Fibroblast of skin of left biceps (primary cell): ENCODE results near the gene TERT.

Experiments
- DNase-seq, 2 experiments: peaks; one replicate each; pipeline ENCODE4 v3.0.0-alpha.2; 2013; ENCODE audit warnings: low read depth in 2 of 2

The TERT gene

DNA sequence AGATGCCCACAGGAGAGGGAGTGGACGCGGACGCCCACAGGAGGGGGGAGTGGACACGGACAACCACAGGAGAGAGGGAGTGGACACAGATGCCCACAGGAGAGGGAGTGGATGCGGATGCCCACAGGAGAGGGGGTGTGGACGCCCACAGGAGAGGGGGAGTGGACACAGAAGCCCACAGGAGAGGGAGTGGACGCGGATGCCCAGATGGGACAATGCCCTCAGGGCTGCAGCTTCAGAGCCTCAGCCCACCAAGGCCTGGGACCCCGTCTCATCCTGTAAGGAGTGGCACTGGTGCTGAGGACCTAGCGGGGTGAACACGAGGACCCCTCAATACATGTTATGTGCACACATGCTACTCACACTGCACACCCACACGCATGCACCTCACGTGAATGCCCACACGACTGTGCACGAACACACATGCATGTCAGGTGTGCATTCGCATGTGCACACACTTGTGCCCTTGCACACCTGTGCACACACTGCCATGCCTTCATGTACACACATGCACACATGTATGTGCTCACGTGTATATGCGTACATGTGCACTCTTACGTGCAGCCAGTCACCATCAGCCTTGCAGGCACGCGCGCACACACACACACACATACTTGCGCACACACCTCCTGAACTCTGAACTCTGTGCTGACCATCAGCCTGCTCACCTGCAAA, 34.9 kb downstream of the TERT start:
- no peak for DNase-seq

DNA sequence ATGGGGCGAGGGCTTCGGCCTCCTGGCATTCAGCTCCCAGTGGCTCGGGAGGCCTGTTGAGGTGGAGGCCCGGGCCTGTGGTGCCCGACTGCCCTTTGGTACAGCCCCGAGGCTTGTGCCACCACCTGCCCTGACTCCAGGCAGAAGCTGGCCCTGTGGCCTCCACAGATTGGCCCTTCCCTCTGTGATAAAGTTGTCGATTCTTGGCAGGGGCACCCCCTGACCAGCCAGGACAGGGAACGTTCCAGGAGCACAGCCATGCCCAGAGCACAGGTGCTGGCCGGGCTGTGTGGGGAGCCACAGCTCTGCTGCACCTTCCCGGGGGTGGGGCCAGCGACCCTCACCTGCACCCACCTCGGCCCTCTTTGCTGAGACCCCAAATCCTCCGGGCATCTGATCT, 37.0 kb downstream of the TERT start:
- DNase-seq = no peak

- DNase-seq = no peak
Observed at GRCh38 chr5:1257363-1257762, 37.5 kb downstream of the TERT start.

- no peak for DNase-seq
Observed at GRCh38 chr5:1256776-1257175, 38.1 kb downstream of the TERT start.

GRCh38 chr5:1255081-1255561, 39.7 kb downstream of the TERT start:
- no peak for DNase-seq

DNA sequence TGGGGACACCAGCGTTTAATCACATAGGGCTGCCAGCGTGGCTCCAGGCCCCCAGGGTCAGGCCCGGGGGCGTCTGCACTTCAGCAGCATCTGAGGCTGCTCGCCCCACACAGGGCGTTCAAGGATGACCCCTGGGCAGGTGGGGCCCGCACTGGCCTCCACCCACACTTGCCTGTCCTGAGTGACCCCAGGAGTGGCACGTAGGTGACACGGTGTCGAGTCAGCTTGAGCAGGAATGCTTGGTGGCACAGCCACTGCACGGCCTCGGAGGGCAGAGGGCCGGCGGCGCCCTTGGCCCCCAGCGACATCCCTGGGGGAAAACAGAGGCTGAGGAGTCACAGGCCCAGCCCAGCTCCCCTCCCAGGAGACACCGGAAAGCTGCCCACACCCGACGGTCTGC, 40.7 kb downstream of the TERT start:
- no peak for DNase-seq

DNA sequence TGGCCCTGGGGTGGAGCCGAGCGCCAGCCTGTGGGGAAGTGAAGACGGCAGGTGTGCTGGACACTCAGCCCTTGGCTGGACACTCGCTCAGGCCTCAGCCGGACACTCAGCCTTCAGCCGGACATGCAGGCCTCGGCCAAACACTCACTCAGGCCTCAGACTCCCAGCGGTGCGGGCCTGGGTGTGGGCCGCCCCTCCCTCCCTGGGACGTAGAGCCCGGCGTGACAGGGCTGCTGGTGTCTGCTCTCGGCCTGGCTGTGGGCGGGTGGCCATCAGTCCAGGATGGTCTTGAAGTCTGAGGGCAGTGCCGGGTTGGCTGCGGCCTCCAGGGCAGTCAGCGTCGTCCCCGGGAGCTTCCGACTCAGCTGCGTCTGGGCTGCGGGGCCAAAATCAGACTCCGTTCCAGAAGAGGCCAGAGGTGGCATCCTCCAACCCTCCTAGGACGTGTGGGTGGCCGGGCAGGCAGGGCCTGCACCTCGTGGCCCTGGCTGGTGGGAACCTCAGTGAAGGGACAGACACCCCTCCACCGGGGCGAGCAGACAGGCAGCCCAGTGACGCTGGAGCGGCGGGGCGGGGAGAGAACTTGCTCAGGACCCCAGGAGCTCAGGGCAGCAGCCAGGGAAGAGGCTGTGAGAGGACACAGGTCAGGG, 41.3 kb downstream of the TERT start:
- no peak for DNase-seq

DNA sequence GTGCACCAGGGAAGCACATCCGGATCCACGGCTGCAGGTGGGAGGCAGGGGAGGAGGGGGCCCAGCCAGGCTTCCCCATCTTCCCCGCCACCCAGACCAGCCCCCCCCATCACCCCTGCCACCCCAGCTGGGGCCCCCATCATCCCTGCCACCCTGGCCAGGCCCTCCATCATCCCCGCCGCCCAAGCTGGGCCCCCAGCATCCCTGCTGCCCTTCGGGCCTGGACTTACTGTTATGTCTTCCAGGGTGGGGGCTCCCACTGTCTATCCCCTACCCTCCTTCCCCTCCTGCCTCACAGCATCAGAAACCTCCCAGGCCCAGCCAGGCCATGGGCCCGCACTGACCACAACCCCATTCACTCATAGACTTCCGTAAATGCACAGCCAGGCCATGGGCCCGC, 42.2 kb downstream of the TERT start:
- DNase-seq = no peak

DNA sequence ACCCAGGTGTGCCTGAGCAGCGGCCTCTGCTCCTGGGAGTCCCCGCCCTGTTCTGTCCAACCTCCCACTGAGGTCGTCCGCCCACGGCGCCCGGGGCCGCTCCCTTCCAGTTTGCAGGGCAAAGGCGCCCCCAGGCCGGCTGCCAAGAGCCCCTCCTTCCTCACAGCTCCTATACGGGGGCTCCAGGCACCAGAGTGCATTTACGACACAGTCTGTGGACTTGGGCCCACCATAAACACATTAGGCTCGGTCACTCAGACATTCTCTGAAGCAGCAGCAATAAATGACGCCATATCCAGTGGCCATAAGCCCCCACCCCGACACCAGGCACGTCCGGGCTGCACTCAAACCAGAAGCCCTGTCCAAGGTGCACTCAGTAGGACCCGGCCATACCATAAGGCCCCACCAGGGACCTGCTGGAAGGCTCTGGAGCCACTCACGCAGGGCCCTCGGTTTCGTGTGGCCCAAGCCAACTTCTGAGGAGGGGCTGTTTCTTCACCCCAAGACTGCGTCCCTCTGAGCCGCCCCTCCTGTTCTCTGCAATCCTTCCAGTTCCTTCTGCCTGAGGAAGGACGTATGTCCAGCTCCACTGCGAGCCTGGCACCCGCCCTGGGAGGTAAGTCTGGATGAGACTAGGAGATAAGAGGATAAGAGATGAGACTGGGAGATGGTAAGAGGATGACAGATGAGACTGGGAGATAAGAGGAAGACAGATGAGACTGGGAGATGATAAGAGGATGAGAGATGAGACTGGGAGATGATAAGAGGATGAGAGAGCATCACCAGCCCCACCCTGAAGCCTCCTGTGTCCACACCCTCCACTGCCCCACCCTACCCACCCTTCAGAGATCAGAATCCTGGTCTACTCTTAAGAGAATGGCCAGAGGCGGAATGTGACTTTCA, 42.9 kb downstream of the TERT start:
- no peak for DNase-seq

- no peak for DNase-seq
Observed at GRCh38 chr5:1249366-1250280, 45.2 kb downstream of the TERT start.

GRCh38 chr5:1247811-1248210, 47.1 kb downstream of the TERT start:
- no peak for DNase-seq

DNA sequence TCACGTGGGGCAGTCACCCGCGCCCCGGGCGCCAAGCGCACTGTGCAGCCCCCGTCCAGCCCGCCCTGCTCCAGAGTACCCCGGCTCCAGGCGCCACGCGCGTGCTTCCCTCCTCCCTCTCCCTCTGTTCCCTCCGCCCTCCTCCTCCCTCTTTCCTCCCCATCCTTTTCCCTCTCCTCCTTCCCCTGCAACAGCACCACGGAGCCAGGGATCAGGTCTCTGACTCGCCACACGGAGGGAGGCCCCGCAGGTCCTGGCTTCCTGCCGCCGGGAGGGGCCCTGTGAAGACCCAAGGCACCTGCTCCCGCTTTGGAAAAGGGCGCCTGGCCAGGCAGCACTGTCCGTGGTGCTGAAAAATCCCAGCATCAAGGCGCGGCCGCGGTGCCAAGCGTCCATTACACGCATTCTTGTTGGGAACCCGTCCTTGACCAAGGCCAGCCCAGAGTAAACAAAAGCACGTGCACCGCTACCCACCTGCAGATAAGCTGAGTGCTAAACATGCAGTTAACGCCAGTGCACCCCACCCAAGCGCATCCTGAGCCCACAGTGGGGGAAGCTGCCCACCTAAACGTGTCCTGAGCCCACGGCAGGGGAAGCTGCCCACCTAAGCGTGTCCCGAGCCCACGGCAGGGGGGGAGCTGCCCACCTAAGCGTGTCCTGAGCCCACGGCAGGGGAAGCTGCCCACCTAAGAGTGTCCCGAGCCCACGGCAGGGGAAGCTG, 48.0 kb downstream of the TERT start:
- DNase-seq = no peak

GRCh38 chr5:1245905-1246576, 48.8 kb downstream of the TERT start:
- DNase-seq = no peak

DNA sequence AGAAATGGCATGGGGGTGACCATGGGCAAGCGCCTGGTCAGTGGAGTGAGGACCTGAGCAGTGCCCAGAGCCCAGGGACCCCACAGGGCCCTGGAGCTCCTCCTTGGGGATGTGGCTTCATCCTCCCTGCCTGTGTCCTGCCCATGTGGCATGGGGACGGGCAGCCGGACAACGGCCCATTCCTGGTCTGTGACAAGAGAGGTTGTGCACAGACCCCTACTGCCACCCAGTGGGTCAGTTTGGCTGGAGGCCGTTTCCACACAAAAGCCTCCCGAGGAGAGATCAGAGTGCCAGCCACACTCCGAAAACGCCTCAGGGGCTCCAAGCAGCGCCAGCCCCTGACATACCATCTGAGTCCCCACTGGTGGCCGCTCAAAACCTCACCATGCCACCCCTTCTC, 49.9 kb downstream of the TERT start:
- no peak for DNase-seq

DNA sequence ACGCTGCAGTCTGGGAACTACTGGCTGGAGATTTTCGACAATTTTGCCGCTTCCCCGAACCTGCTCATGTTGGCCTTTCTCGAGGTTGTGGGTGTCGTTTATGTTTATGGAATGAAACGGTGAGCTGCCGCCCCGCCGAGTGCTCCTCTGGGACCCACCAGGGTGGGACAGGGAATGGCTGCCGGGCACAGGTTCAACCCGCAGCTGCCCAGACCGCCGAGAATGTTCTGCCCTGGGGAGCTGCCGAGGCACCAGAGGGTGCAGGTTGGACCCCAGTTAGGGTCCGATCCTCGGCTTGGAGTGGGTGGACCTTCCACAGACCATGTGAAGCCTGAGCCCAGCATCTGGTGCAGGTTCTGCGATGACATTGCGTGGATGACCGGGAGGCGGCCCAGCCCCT, 50.6 kb downstream of the TERT start:
- no peak for DNase-seq

- no peak for DNase-seq
Observed at GRCh38 chr5:1243487-1244130, 51.3 kb downstream of the TERT start.

GRCh38 chr5:1242733-1243486, 52.0 kb downstream of the TERT start:
- DNase-seq = no peak

DNA sequence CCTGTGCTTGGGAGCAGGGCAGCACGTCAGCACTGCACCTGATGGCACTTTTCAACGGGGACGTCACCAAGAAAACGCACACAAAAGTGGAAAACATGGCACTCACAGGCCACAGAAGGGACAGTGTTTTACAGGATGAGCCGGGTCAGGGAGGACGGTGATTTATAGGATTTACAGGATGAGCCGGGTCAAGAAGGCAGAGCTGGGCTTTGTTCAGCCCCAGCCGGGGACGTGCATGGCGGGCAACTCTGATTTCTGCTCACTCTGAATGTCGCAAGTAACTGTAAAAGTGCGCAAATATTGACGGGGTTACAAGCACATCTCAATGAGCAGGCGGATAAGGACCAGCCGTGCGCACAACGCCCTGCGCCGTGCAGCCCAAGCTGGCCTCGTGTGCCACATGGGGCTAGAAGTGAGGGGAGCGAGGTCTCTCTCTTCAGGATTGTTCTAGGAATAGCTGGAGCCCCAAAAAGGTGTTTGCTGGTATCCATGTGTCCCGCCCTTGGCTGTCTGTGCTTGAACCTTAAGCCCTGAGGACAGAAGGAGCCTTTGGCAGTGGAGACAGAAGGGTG, 53.3 kb downstream of the TERT start:
- no peak for DNase-seq
